Psoas muscle (tissue), 8 donors: ENCODE measurements around the gene ATG4C. TPM values are rescaled to one million over a fixed set of nuclear protein-coding genes. Genes with fewer than 3 reads are reported as not detected.
A peak's percentile ranks its signal among the peaks of the same experiment; 100 is the strongest.
"Not testable (repeated sequence)": the region's sequence is repeated elsewhere in the genome, so short reads cannot be mapped to it uniquely, and the experiment has no call there.

Source experiments
- ATAC-seq, 4 donors: fragments of 200-7000 bp; cut with Tn5 transposase; one replicate each; pipeline ENCODE4 v1.9.1; 2020; ENCODE audit warnings: moderate library complexity in 3 of 4, mild to moderate bottlenecking in 2 of 4
- DNase-seq, 2 donors: peaks; one replicate each; pipeline ENCODE4 v3.0.0-alpha.2; 2020
- H3K27ac ChIP-seq: fragments of 200-600 bp; one replicate; pipeline ENCODE4 v1.8.0; 2022
- H3K27me3 ChIP-seq, 3 donors: fragments of 200-600 bp in 1 of 3; one replicate each; pipeline versions ENCODE4 v1.6.1 to v1.8.0; 2013 to 2022; ENCODE audit warnings: low read length in 2 of 3, mild to moderate bottlenecking in 2 of 3, moderate library complexity in 1 of 3; ENCODE audit not compliant: insufficient read depth in 3 of 3
- H3K36me3 ChIP-seq, 2 donors: fragments of 200-600 bp in 1 of 2; one replicate each; pipeline versions ENCODE4 v1.6.1 to v1.8.0; 2013 to 2022; ENCODE audit warnings: low read depth in 1 of 2, mild to moderate bottlenecking in 1 of 2, moderate library complexity in 1 of 2; ENCODE audit not compliant: insufficient read depth in 1 of 2
- H3K4me1 ChIP-seq: fragments of 200-600 bp; one replicate; pipeline ENCODE4 v1.8.0; 2022
- H3K4me3 ChIP-seq: fragments of 200-600 bp; one replicate; pipeline ENCODE4 v1.8.0; 2022; ENCODE audit warnings: mild to moderate bottlenecking
- H3K9me3 ChIP-seq: fragments of 200-600 bp; one replicate; pipeline ENCODE4 v1.8.0; 2022
- CTCF ChIP-seq: fragments of 200-600 bp; IDR thresholded peaks from one replicate; pipeline ENCODE4 v1.8.0; 2022; ENCODE audit warnings: antibody characterized with exemption
- WGBS, 3 donors: extraction: QIAGEN DNeasy Blood & Tissue Kit; methylation state at CpG; one replicate each; pipeline versions ENCODE4 v1.1.6 to v1.1.7; 2013; 5-methylcytosine and 5-hydroxymethylcytosine counted together
- intact Hi-C, 2 donors: fragments of 100-400 bp; cut with DNase I; formaldehyde crosslinking; loops; one replicate each; pipeline versions ENCODE4 v1.11.0 to v1.14.2; 2022
- polyA plus RNA-seq, 3 donors: library from polyadenylated mRNA; stranded (reverse); fragments of 200-250 nt; gene quantifications; one replicate each; pipeline ENCODE4 v1.2.3, GENCODE V29; 2013
- total RNA-seq, 4 donors: library from RNA; stranded (reverse); fragmentation: NEBNext Ultra II Directional in 2 of 4; extraction: Animal tissue kit (Norgen Biotek cat#: 25700) in 2 of 4; gene quantifications; one replicate each; pipeline versions ENCODE4 v1.2.1 to v1.2.4, GENCODE V29; 2021 to 2023
- donor health status: healthy with polysubstance abuse.
- donor health status: DM: no; HTN: no; CAD: no; lungs with moderate emphysema.
- donor health status: Bipolar disorder and iron deficiency.
- donor health status: healthy.
- donor health status: DM: yes; HTN: yes; CAD: no.
- donor health status: DM: no; HTN: no; CAD: no.
- donor health status: DM: no; HTN: no; CAD: no.
- donor health status: DM: yes; HTN: yes; CAD: no.

Gene ATG4C
- total and polyA plus RNA-seq, 7 donors, result 3.3 to 8.3 (median 5.1) TPM

GRCh38 chr1:62774971-62775595 lies 8.8 kb upstream of the ATG4C start:
- Histone ChIP-seq H3K27ac (no peak overlapping the region), H3K4me3 (no peak overlapping the region), H3K9me3 (no peaks in the 10 kb centered on the region), H3K36me3 (no peaks in the 10 kb centered on the region), H3K27me3 (no peaks in the 10 kb centered on the region), H3K4me1 (no peaks in the 10 kb centered on the region)
- intact Hi-C loops, result no loop called here
- ATAC-seq (no peak), DNase-seq (no peak)
- 72 to 76% (median 73%) methylated on average over 3 of the region's 3 CpGs for WGBS, 3 donors
- TF ChIP-seq CTCF, result no peak

DNA sequence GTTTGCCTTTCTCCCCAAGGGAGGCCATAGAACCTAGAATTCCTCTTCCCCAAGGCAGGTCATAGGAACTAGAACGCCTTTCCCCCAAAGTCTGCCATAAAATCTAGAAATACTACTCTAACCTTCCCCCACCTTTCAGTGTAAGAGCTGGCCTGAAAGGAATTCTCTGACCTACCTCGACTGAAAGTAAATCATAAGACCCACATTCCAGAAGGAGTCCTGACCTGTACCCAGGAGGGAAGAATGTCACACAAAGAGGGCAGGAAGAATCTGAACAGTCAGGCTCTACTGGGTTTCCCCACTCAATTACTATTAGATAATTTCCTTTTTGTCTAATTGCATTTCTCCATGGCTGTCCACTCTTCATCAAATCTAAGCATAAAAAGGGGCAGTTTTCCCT lies 5.7 kb upstream of the ATG4C start:
- 41 to 47% (median 43%) methylated on average over 2 of the region's 2 CpGs for WGBS, 3 donors
- Histone ChIP-seq H3K4me3 (no peak overlapping the region), H3K27ac (no peak overlapping the region), H3K4me1 (no peaks in the 10 kb centered on the region), H3K9me3 (no peaks in the 10 kb centered on the region), H3K36me3 (no peaks in the 10 kb centered on the region), H3K27me3 (no peaks in the 10 kb centered on the region)
- TF ChIP-seq CTCF, result no peak
- intact Hi-C loops, result no loop called here
- no peak for DNase-seq
- ATAC-seq, result no peak

DNA sequence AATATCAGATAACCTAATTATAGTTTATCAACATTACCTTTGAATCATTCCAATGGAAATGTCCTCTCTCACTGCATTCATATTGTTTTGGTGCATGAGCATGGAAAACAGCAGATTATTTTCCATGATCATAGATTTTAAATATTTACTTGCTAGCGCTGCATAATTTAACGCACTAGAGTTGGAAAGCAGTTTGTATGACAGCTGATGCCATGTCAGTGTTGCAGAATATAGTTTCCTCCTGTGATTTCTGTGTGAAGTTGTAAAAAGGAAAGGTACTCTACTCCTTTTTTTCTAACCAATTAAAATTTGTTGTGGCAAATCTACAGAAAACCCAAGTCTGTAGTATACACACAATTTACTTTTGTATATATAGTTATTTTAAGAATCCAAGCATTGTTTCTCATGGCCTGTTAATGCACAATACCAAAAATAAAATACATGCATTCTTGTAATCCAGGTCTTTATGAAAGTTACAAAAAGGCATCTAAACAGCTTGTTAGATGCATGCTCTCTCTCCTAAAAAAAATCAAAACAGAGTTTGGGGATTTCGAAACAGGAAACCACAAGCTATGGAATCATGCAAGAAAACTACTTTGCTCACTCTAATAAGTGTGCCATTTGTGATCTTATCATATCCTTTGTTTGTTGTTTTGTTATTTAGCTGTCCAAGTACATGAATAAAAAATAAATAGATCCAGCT lies 1.9 kb upstream of the ATG4C start:
- 63 to 65% (median 64%) methylated on average over 3 of the region's 3 CpGs for WGBS, 3 donors
- H3K27me3 ChIP-seq, result no peaks in the 10 kb centered on the region
- ATAC-seq, result no peak

GRCh38 chr1:62782544-62783212 lies 1.3 kb upstream of the ATG4C start:
- H3K27me3 ChIP-seq, H3K27ac ChIP-seq, intact Hi-C loops, ATAC-seq, H3K36me3 ChIP-seq, DNase-seq, H3K9me3 ChIP-seq: not testable (repeated sequence)
- peak overlapping the region; percentile 74 for H3K4me3 ChIP-seq
- H3K4me1 ChIP-seq, result peaks cover 18% of the 10 kb centered on the region
- WGBS, 3 donors, result 84 to 88% (median 86%) methylated on average over 22 to 23 of the region's 23 CpGs

More for the DNA sequence above, 1.9 kb upstream of the ATG4C start:
- H3K27ac ChIP-seq, result no peak overlapping the region
- no peaks in the 10 kb centered on the region for H3K9me3 ChIP-seq
- no peak overlapping the region for H3K4me3 ChIP-seq
- TF ChIP-seq CTCF, result no peak
- intact Hi-C loops, result no loop called here
- H3K4me1 ChIP-seq, result peaks cover 17% of the 10 kb centered on the region
- no peak for DNase-seq
- no peaks in the 10 kb centered on the region for H3K36me3 ChIP-seq
